Suprapubic skin (tissue), 4 donors: ENCODE results near the gene WNT7A. TPM values are rescaled to one million over a fixed set of nuclear protein-coding genes. Genes with fewer than 3 reads are reported as not detected.
A peak's percentile ranks its signal among the peaks of the same experiment; 100 is the strongest.

Experiments
- DNase-seq, 2 donors: peaks; one replicate each; pipeline ENCODE4 v3.0.0-alpha.2; 2019; ENCODE audit warnings: low spot score in 2 of 2
- H3K27ac ChIP-seq: fragments of 200-600 bp; sonication (generic); one replicate; pipeline ENCODE4 v1.5.1; 2019
- H3K27me3 ChIP-seq: fragments of 200-600 bp; sonication (generic); one replicate; pipeline ENCODE4 v1.5.1; 2019
- H3K36me3 ChIP-seq: fragments of 200-600 bp; sonication (generic); one replicate; pipeline ENCODE4 v1.5.1; 2019
- H3K4me1 ChIP-seq: fragments of 200-600 bp; sonication (generic); one replicate; pipeline ENCODE4 v1.5.1; 2019
- H3K4me3 ChIP-seq: fragments of 200-600 bp; sonication (generic); one replicate; pipeline ENCODE4 v1.5.1; 2019; ENCODE audit warnings: mild to moderate bottlenecking
- H3K9me3 ChIP-seq: fragments of 200-600 bp; sonication (generic); one replicate; pipeline ENCODE4 v1.5.1; 2019
- EP300 ChIP-seq: sonication (generic); formaldehyde crosslinking; IDR thresholded peaks from one replicate; pipeline ENCODE4 v1.6.1; 2017; ENCODE audit warnings: antibody characterized with exemption
- POLR2A ChIP-seq, 2 donors: fragments of 450-650 bp; IDR thresholded peaks; one replicate each; pipeline ENCODE4 v1.6.1; 2017; ENCODE audit warnings: antibody characterized with exemption in 2 of 2, mild to moderate bottlenecking in 2 of 2, moderate library complexity in 2 of 2
- POLR2AphosphoS5 ChIP-seq, 3 donors: sonication (generic); formaldehyde crosslinking; IDR thresholded peaks; one replicate each; pipeline ENCODE4 v1.6.1; 2017; ENCODE audit warnings: antibody characterized with exemption in 3 of 3
- WGBS: methylation state at CpG from one replicate; pipeline ENCODE4 v1.1.5; 2018; 5-methylcytosine and 5-hydroxymethylcytosine counted together
- total RNA-seq, 4 donors: library from RNA; depleted of rRNA; stranded (reverse); fragments of >200 nt; gene quantifications; one replicate each; pipeline ENCODE4 v1.1.0, GENCODE V29; 2016
- TF ChIP-seq, protein P1 (sequence below), 2 donors: fragments of 200-600 bp in 1 of 2; fragments of 450-650 bp in 1 of 2; sonication (generic) in 1 of 2; IDR thresholded peaks; one replicate each; pipeline ENCODE4 v1.5.1; 2016 to 2019; ENCODE audit warnings: antibody characterized with exemption in 2 of 2, mild to moderate bottlenecking in 1 of 2, moderate library complexity in 1 of 2

Gene WNT7A
- total RNA-seq, 4 donors from 2014 or later: 1.1 to 3.9 (median 1.8) TPM

DNA sequence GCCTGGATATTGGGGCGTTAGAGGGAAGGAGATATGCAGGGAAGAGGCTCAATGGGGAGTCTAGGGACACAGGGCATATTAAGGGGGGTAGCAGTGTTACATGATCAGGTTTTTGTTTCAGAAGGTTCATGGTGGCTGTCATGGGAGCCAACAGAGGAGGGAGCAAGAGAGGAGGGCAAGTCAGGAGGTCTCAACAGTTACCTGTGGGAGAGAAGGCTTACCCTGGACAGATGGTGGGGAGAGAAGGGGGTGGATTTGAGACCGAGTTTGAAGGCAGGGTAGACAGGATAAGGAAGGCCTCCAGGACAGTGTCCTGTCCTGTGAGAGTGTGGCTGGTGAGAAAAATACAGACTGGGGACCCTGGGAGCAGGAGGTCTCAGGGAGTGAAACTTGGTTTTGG, 3.8 kb upstream of the WNT7A start:
- Histone ChIP-seq H3K27ac (no peak overlapping the region), H3K4me3 (no peak overlapping the region), H3K4me1 (peaks cover 21% of the 10 kb centered on the region), H3K9me3 (no peaks in the 10 kb centered on the region), H3K27me3 (peaks cover 53% of the 10 kb centered on the region), H3K36me3 (no peaks in the 10 kb centered on the region)
- WGBS: 59% methylated on average over 2 of the region's 2 CpGs
- TF ChIP-seq EP300: no peak
- TF ChIP-seq POLR2A (IDR thresholded peaks at IDR 0.05): no peak
- TF ChIP-seq POLR2AphosphoS5 (IDR thresholded peaks at IDR 0.05): no peak
- TF ChIP-seq, protein P1, sequence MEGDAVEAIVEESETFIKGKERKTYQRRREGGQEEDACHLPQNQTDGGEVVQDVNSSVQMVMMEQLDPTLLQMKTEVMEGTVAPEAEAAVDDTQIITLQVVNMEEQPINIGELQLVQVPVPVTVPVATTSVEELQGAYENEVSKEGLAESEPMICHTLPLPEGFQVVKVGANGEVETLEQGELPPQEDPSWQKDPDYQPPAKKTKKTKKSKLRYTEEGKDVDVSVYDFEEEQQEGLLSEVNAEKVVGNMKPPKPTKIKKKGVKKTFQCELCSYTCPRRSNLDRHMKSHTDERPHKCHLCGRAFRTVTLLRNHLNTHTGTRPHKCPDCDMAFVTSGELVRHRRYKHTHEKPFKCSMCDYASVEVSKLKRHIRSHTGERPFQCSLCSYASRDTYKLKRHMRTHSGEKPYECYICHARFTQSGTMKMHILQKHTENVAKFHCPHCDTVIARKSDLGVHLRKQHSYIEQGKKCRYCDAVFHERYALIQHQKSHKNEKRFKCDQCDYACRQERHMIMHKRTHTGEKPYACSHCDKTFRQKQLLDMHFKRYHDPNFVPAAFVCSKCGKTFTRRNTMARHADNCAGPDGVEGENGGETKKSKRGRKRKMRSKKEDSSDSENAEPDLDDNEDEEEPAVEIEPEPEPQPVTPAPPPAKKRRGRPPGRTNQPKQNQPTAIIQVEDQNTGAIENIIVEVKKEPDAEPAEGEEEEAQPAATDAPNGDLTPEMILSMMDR (IDR thresholded peaks at IDR 0.05): no peak
- DNase-seq: no peak

DNA sequence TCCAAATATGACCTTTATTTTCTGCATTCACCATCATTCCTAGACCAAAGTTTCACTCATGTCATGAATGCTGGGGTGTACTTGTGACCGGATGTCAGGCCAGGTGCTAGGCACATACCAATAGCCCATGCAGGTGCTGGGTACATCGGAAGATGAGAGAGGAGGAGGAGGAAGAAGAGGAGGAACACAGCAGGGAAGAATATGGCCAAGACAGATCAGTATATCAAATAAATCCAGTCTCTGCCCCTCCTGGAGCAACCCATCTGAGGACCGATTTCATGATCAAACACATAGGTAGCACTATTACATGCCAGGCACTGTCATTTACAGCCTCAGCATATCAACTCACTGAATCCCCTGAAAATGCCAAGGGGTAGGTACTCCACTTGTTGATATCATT, 3.0 kb upstream of the WNT7A start:
- no peaks in the 10 kb centered on the region for H3K36me3 ChIP-seq
- no peak overlapping the region for H3K4me3 ChIP-seq
- 87% methylated on average over 3 of the region's 3 CpGs for WGBS
- H3K4me1 ChIP-seq: peaks cover 29% of the 10 kb centered on the region
- no peak for TF ChIP-seq POLR2A (IDR thresholded peaks at IDR 0.05)
- TF ChIP-seq, protein P1 (IDR thresholded peaks at IDR 0.05): no peak
- TF ChIP-seq POLR2AphosphoS5 (IDR thresholded peaks at IDR 0.05): no peak
- no peak for TF ChIP-seq EP300
- peaks cover 61% of the 10 kb centered on the region for H3K27me3 ChIP-seq
- H3K27ac ChIP-seq: no peak overlapping the region
- peak in 1 of 2 donors; percentile 32 for DNase-seq
- H3K9me3 ChIP-seq: no peaks in the 10 kb centered on the region

DNA sequence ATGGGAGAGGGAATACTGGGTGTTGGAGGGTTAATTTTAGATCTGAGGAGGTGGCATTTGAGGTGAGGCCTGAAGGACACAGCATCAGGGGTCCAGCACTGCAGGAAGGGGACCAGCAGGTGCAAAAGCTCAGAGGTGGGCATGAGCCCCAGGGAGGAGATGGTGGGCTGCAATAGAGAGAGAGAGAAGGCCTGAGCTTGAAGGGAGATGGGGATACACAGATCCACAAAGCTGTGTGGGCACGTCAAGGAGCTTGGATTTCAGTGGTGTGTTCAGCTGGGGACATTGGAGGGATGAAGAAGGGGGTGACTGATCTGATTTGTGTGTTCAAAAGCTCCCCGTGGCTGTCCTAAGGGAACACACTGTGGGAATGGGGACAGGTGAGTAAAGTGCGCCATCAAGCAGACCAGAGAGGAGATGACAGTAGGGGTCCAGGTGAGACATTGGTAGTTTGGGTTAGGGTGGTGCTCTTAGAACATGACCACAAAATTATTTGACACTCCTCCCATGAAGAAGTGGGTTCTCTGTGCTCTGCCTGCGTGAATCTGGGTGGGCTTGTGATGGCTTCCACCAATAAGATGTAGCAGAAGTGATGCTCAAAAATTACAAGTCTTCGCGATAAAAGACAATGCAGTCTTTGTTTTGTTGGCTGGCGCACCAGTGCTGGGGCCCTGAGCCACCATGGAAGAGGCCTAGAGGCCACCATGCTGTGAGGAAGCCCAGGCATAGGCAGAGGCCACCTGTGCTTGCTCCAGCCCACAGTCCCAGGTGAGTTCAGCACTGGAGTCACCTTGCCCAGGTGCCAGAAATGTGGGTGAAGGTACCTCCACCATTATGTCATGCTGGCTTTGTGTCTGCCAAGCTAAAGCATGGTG, 1.9 kb upstream of the WNT7A start:
- Histone ChIP-seq H3K9me3 (no peaks in the 10 kb centered on the region), H3K27ac (no peak overlapping the region), H3K27me3 (peaks cover 72% of the 10 kb centered on the region), H3K4me3 (no peak overlapping the region), H3K36me3 (no peaks in the 10 kb centered on the region), H3K4me1 (peaks cover 29% of the 10 kb centered on the region)
- DNase-seq: peak; percentile 8 to 37
- no peak for TF ChIP-seq POLR2A (IDR thresholded peaks at IDR 0.05)
- TF ChIP-seq, protein P1 (IDR thresholded peaks at IDR 0.05): no peak
- TF ChIP-seq POLR2AphosphoS5 (IDR thresholded peaks at IDR 0.05): no peak
- TF ChIP-seq EP300: no peak
- WGBS: 89% methylated on average over 7 of the region's 7 CpGs

DNA sequence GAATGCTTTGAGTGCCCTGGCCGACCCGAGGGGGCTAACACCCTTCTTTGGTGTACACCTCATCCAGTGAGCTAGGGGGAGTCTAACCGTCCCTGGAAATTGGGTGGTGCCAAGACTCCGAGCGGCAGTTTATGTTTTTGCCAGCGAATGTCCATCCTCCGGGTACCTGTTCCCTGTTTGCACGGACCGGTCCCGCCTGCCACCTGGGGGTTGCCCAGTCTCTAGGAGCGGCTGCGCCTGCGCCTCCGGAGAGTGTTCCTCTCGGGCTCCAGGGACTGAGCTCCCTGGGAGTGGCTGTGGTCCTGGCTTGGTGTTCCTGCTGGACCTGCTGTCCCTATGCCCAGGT, 913 bp upstream of the WNT7A start:
- no peaks in the 10 kb centered on the region for H3K36me3 ChIP-seq
- no peak overlapping the region for H3K27ac ChIP-seq
- H3K4me3 ChIP-seq: peak overlapping the region; percentile 54
- peaks cover 29% of the 10 kb centered on the region for H3K4me1 ChIP-seq
- no peaks in the 10 kb centered on the region for H3K9me3 ChIP-seq
- no CpG with 5 or more reads among the region's 15 CpGs for WGBS
- peak; percentile 58 to 59 for DNase-seq
- TF ChIP-seq, protein P1 (IDR thresholded peaks at IDR 0.05): no peak
- no peak for TF ChIP-seq POLR2AphosphoS5 (IDR thresholded peaks at IDR 0.05)
- TF ChIP-seq POLR2A (IDR thresholded peaks at IDR 0.05): no peak
- no peak for TF ChIP-seq EP300
- H3K27me3 ChIP-seq: peaks cover 77% of the 10 kb centered on the region

DNA sequence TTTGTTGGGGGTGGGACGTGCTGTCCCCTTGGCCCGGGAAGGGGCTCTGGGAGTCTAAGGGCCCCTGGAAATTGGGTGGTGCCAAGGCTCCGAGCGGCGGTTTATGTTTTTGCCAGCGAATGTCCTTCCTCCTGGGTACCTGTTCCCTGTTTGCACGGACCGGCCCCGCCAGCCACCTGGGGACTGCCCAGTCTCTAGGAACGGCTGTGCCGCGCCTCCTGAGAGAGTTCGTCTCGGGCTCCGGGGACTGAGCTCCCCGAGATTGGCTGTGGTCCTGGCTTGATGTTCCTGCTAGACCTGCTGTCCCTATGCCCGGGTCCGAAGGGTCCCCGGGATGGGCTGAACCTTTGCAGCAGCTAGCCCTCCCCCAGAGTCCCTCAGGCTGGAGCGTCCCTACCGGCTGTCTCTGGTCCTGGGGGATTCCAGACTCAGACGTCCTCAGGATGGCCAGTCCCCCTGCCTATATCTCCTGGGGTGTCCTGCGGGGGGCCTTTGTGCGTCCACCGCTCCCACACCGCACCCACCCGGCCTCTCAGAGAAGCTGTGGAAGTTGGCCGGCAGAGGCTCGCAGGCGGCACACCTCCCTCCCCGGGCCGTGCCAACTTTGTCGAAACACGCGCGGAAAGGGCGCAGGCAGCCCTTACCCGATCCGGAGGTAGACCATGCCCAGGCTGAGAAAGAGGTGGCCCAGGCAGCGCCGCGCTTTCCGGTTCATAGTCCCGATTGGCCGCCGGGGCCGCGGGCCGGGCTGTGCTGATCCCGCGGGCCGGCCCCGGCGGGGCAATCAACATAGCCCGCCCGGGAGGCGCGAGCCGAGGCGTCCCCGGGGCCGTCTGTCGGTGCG, 547 bp downstream of the WNT7A start:
- Histone ChIP-seq H3K27me3 (peaks cover 76% of the 10 kb centered on the region), H3K36me3 (no peaks in the 10 kb centered on the region), H3K9me3 (no peaks in the 10 kb centered on the region), H3K27ac (no peak overlapping the region), H3K4me1 (peaks cover 29% of the 10 kb centered on the region), H3K4me3 (peak overlapping the region; percentile 54)
- WGBS: 0% methylated on average over 11 of the region's 64 CpGs
- DNase-seq: peak; percentile 63 to 79
- TF ChIP-seq, protein P1 (IDR thresholded peaks at IDR 0.05): no peak
- TF ChIP-seq POLR2AphosphoS5 (IDR thresholded peaks at IDR 0.05): no peak
- TF ChIP-seq POLR2A (IDR thresholded peaks at IDR 0.05): no peak
- no peak for TF ChIP-seq EP300
